ENCODE measurements around the gene DSCAML1.

Gene DSCAML1

GRCh38 chr11:117572671-117573070 lies 224.3 kb downstream of the DSCAML1 start:
- DNase-seq, result no peak

DNA sequence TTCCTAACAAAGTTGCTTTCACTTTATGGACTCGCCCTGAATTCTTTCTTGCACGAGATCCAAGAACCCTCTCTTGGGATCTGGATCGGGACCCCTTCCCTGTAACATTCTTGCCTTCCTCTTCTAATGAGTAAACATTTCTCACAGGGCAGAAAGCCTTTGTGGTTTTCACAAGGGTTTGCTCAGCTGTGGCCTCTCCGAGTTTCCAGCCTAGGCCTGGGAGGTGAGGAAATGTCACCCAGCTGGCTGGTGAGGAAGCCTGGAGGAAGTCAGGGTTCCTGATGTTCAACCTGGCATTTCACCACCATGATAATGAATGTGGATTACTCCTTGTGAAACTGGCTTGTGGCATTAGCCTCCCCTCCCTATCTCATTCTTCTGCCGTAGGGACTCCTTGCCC lies 224.9 kb downstream of the DSCAML1 start:
- DNase-seq, result no peak

DNA sequence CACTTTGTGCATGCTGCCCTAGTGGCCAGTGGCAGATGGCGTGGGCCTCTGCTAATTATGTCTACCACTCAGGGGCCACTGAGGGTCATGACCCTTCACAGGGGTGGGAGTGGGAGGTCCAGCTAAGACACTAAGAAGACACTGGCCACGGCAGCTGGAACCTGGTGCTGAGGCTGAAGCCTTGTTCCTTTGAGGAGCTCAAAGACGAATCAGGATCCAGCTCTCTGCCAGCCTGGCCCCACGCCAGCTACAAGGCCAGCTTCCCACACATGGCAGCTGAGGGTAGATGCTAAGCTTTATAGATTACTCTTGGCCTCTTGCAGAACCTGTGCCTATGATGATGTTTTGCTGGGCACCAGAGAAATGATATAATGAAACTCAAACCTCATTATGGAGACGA lies 226.3 kb downstream of the DSCAML1 start:
- no peak for DNase-seq

- no peak for DNase-seq
Measured at GRCh38 chr11:117569911-117570310, 227.1 kb downstream of the DSCAML1 start.

GRCh38 chr11:117565709-117566108 lies 231.3 kb downstream of the DSCAML1 start:
- DNase-seq, result no peak

GRCh38 chr11:117564321-117564720 lies 232.7 kb downstream of the DSCAML1 start:
- no peak for DNase-seq

DNA sequence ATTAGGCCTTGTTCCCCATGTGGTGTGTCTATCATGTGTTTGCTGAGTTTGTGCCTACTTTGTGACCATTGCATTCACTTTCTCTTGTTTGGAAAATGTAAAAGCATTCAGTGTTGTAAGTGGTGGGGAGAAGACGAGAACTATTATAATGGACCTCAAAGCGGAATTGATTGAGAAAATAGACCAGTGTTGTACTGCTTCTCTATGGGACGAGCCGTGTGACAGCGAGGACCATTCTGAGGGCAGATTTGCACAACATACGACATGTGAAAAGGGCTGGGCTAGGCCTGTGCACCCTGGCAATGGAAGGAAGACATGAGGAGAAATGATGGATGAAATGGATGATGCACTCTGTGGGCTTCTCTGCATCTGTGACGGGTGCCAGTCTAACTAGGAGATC lies 233.5 kb downstream of the DSCAML1 start:
- DNase-seq, result no peak

DNA sequence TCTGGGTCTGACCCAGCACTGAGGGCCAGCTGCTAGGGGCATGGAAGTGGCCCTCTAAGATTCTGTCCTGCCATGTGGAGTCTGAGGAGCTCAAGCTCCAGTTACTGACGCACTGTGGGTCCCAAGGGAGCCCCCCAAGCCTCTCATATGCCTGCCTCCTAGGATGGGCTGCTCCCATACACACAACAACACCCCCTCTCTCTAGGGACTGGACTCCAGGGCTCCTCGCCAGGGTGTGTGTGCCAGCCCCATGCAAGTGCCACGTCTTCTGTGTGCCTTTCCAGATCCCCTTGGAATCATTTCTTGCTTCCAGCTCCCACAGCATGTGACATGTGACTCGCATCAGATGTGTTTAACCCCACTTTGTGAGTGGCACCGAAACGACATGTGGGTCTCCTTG lies 234.9 kb downstream of the DSCAML1 start:
- DNase-seq, result no peak

GRCh38 chr11:117560780-117561530 lies 236.1 kb downstream of the DSCAML1 start:
- no peak for DNase-seq

DNA sequence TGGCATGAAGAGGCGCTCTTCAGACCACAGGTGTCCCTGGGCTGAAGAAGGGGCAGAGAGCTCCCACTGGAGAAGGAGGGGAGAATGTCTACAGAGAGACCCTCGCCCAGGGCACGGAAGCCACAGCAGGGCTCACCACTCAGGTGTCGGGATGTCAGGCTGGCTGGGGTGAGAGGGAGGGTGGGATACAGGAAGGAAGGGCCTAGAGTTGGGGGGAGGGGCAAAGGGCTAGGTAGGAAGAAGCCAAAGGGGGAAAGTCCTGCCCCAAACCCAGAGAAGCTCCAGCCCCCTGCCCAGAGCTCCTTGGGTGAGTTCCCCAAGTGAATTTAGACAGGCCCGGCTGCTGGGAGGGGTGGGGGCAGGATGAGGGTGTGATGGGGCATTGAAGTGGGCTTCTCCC lies 237.3 kb downstream of the DSCAML1 start:
- DNase-seq, result no peak

DNA sequence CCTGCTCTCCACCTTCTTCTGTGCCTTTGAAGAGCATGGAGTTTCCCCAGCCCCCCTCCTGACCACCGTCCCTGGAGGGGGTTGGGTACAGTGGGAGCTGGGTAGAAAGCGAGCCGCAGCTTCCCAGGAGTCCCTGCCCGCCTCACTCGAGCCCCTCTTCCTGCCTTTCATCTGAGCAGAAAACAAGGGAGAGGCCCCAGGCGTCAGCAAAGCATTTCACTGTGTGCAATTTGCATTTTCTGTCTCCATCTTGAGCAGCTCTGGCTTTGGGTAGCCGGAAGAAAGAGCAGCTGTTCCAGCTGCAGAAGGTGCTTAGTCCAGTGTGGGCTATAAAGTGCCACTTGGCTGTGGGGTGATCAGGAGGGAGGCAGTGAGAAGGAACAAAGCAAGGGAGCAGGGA lies 239.7 kb downstream of the DSCAML1 start:
- DNase-seq, result no peak

- DNase-seq, result no peak
Measured at GRCh38 chr11:117554601-117555333, 242.2 kb downstream of the DSCAML1 start.

DNA sequence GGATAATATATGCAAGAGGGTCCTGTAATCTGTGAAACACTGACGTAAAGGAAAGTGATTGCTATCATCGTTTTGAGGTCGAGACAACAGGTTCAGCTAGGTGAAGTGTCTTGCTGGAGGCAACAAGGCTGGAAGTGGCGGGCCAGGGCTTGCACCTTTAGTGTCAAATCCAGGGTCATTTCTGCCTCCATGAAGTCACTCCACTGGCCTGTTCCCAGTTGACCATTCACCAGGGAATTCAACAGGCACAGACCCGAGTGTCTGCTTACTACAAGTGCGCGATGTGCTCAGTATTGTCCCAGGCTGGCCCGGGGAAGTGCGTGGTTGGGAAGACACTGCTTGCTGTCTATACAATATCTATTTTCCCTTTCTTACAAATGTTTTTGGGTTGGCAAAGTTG lies 244.4 kb downstream of the DSCAML1 start:
- DNase-seq, result no peak

DNA sequence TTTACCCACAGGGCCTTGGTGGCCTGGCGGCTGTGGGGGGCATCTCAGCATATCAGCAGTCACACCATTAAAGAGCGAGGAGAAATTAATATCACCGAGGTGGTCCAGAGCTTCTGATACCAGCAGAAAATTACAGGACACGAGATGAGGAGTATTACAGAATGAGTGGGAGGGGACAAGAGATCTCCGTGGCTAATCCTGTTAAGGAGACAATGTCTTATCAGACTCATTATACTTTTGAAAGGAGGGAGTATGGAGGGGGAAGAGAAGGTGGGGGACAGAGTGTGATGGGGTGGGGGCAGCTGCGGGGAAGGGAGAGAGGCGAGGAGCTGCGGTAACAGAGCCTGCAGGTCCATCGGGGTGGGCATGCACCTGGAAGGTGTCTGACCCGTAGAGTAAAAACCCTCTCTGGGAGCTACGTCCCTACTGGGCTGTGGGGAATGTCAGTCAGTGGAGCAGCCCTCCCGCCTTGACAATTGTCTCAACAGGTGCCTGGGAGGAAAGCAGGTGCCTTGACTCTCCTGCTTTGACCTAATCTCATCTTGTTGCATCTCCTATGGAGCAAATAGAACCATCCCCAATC lies 245.2 kb downstream of the DSCAML1 start:
- no peak for DNase-seq

DNA sequence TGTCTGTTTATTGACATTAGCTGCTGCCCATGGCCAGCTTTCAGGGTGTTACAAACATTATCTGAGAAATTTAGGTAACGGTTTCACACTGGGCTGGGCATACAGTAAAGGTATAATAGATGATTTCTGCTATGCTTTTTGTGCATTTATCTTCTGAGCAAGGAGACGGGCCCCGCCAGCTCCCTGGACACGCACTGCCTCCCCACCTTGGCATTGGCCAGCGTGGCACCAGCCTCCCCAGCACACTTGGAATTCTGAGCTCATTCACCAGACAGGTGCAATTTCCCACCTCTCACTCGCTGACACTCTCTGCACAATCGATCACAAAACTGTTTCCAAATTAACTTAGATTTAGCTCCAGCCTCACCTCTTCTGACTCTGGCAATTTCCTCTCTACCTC lies 246.6 kb downstream of the DSCAML1 start:
- DNase-seq, result no peak

DNA sequence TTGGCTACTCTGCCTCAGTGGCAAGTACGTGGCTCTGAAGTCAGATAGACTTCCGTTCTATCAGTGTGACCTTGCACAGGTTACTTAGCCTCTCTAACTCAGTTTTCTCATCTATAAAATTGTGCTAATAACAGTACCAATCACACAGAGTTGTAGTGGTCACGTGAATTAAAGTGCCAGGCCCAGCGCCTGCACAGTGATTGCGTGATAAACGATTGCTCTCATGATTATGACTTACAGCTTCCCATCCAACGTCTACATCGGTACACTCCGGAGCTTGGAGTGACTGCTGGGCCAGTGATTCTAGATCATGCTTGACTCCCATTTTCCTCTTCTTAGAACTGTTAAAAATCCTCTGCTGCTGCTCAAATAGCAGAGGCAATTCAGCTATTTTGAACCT lies 247.6 kb downstream of the DSCAML1 start:
- no peak for DNase-seq

- DNase-seq, result no peak
Measured at GRCh38 chr11:117548876-117549275, 248.1 kb downstream of the DSCAML1 start.

GRCh38 chr11:117547946-117548345 lies 249.1 kb downstream of the DSCAML1 start:
- no peak for DNase-seq

DNA sequence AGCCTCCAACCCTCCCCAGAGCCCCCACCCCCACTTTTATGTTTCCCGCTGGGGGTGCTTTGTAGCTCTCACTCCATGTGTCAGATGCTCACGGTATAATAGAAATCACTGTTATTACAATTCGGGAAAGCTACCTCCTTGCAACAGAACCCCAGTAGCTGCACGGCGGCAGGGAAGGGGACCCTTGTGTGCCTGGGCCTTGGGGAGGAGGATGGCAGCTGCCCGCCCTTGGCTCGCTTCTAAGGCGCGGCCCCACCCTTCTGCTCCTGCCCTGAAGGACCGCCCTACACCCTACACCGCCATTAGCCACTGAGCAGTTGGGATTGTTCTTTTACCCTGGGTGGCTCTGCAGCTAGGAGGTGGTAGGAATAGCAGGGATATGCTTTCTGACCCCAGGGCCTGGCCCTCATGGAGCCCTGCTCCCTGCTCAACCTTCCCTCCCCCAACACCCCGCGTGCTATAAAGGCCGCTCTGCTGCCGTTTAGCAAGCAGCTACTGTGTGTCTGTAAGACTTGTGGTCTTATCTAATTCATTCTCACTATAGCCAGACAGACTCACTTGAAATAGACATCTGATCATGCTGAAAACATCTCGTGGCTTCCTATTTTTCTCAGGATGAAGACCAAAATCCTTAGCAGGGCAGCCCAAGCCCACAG lies 249.7 kb downstream of the DSCAML1 start:
- no peak for DNase-seq

GRCh38 chr11:117546431-117547194 lies 250.4 kb downstream of the DSCAML1 start:
- DNase-seq, result no peak

GRCh38 chr11:117545706-117546105 lies 251.3 kb downstream of the DSCAML1 start:
- no peak for DNase-seq

DNA sequence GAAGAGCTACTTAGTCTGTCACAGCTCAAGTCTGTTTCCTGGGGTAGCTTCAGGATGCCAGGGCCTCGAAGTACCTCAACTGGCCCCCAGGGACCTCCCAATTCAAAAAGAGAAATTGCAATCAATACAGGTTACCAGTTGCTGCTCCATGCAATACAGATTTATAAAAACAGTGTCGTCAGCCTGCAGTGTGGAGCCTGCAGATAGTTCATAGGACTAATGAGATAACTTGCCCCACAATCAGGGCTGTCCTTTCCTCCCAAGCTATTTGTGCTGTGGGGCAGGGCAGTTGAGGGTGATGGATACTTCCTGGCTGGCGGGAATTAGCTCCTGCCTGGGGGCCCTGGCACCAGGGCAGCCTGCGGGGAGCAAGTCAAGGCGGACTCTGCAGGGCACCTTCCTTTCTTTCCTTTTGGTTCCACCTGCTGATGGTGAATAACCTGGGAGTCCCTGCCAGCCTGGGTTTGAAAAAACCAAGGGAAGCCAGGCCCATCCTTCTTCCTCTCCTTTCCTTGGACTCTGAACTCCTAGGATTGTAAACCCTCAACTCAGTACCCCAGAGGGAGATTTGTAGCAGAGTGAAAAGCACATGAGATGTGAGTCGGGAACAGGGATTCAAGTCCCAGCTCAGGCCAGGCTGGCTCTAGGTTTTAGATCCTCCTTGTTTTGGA lies 252.8 kb downstream of the DSCAML1 start:
- no peak for DNase-seq

Measured in stimulated activated CD4-positive, alpha-beta T cell treated with anti-CD3 and anti-CD28 coated beads, Interleukin-15, amount 100 ng/mL, for 24 hours (primary cell).